GM18502 (cell line): ENCODE results near the gene MGST2.
"Not testable (repeated sequence)": the region's sequence is repeated elsewhere in the genome, so short reads cannot be mapped to it uniquely, and the experiment has no call there.

Experiments used
- ATAC-seq: cut with Tn5 transposase; IDR thresholded peaks from one replicate; pipeline ENCODE4 v1.9.1; 2021; ENCODE audit warnings: mild to moderate bottlenecking; ENCODE audit not compliant: unreplicated experiment, poor library complexity

The MGST2 gene

DNA sequence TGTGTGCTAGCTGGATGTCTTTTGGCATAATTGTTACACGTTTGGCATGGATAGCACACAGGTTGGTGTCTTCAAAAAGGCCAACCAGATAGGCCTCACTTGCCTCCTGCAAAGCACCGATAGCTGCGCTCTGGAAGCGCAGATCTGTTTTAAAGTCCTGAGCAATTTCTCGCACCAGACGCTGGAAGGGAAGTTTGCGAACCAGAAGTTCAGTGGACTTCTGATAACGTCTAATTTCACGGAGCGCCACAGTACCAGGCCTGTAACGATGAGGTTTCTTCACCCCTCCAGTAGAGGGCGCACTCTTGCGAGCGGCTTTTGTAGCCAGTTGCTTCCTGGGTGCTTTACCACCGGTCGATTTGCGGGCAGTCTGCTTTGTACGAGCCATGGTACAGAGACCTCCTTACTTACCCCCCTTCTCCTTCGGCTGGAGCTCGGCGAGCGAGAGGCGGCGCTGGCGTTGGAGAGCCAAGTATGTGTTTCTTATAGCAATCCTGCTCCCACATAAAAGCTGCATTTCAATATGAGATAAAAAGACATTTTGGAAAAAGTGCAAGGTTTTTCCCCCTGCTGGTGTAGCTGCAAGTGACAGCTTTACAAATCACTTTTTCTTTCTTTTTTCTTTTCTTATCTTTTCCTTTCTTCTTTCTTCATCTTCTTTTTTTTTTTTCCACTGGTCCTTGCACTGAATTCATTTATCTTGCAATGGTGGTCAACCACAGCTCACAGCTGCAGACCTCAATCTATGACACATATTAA is 32.7 kb downstream of the MGST2 start:
- not testable (repeated sequence) for ATAC-seq

DNA sequence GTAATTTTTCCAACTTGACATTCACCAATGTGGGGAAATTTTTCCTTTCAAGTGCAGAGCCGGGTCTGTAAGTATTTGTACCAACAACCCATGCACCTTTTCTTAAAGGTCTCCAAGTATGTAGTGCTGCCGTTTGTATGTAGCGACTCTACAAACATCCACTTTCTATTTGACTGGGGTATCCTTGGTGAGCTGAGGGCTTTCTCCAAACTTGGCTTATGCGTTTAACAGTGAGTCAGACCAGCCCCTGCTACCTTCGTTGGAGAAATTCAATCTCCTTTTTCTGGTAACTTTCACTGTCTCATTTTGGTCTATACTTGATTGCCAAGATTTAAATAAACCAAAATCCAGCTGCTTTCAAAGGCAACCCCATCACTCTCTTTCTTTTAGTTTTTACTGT is 34.9 kb downstream of the MGST2 start:
- peak; percentile 85 for ATAC-seq

DNA sequence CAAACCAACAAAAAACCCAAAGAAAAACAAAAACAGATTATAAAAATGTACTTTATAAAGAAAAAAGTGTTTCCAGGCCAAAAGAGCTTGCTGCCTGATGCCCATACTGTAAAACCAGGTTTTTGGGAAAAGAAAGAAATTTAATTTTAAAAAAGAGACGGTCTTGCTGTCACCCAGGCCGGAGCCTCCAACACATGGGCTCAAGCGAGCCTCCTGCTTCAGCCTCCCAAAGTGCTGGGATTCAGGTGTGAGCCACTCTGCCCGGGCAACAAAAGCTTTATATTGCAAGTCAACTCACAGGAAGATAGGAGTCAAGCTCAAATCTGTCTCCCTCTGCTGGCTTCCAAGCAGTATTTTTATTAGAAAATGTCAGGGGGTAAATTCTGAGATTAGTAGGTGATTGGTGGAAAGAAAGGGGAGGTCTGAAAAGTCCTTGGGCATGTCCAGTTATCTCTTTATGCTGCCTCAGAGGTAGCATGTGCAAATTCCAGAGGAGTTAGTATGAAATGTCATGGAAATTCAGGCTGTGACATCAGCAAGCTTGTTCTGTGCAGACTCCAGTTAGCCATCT is 39.4 kb downstream of the MGST2 start:
- ATAC-seq, result no peak

DNA sequence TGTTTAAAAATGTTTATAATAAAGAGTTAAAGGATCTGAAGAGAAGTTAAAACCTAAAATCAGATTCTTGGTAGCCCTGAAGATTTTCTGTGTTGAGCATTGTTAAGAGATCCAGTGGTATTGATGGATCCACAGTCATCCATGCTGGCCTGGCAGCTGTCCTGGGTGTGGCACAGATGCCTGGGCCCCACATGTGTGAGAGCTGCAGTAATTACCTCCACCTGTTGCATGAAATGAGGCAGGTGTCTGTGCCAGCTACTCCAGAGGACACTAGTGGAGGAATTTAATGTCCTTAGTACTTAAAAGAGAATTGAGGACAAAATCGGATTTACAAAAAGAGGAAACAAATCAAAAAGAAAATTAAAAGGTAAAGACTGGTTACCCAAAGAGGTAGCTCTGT is 44.0 kb downstream of the MGST2 start:
- ATAC-seq, result no peak

DNA sequence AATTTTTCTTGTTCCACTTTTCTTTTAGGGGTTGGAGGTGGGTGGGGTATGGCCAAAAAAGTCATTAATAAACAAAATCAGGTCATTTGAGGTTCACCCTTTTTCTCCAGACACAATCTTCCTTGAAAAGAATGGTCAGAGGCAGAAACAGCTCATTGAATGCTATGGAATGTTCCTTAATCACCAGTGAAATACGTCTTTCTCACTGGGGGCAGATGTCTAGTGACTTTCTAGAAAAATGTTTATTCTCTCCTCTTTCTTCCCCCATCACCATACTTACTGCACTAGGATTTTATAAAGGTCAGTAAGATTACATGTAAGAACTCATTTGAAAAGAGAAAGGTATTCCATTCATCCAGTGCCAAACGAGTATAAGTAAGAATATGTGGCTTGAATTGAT is 44.5 kb downstream of the MGST2 start:
- ATAC-seq, result no peak

DNA sequence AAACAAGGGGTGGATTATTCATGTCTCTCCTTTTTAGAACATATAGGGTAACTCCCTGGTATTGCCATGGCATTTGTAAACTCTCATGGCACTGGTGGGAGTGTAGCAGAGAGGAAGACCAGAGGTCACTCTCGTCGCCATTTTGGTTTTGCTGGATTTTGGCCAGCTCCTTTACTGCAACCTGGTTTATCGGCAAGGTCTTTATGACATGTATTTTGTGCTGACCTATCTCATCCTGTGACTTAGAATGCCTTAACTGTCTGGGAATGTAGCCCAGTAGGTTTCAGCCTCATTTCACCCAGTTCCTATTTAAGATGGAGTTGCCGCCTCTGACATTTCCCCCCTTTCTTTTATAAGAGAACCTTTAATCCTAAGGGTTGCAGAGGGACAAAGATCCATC is 45.8 kb downstream of the MGST2 start:
- ATAC-seq, result no peak

DNA sequence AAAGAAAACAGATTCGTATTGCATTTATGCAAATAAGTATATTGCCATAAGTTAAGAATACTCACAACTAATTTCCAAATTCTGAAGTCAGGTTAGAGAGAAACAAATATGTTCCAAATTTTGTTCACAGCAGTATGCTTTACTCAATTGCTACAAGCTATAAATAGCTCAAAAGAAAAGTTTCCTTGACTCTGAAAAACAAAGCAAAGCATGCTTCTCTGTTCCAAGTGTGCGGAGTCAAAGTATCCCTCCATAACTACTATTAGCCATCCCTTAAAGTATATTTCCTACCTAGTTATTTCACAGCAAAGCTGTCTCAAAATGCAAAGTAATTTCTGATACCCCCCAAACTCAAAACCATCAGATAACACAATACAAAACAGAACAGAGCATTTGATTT is 47.3 kb downstream of the MGST2 start:
- ATAC-seq, result no peak

DNA sequence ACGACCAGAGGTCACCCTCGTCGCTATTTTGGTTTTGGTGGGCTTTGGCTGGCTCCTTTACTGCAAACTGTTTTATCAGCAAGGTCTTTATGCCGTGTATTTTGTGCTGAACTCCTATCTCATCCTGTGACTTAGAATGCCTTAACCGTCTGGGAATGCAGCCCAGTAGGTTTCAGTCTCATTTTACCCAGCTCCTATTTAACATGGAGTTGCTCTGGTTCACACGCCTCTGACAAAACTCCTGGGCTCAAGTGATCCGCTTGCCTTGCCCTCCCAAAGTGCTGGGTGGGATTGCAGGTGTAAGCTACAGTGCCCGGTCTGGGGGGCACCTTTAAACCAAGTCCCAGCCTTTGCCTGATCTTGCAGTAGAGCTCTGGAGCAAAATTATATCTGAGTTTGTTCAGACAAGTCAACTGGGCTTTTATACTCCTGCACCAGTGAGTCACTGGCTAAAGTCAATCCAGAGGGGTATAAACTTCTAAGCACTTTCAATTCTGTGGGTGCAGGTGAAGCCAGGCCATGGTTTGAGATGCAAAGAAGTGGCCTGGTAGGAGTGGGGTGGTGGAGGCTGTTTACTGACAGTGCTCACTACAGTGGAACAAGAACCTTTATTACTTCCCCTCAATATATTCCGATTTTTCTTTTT is 50.2 kb downstream of the MGST2 start:
- ATAC-seq, result no peak

DNA sequence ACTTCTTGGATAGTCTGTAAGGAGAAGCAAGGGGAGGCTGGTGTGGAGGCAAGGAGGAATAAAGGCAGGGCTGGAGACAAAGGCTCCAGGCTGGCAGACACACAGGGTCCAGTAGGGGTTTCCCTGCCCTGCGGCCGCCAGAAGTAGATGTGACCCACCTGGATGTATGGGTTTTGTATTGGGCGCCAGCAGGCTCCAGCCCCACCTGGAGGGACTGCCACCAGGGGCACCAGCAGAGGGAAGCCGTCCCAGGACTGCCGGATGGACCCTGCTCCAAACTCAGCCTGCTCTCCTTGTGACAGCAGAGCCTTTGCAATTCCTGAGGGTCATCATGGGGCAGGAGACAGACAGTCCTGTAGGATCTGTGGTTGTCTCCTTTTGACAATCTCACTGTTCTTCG is 52.7 kb downstream of the MGST2 start:
- no peak for ATAC-seq

DNA sequence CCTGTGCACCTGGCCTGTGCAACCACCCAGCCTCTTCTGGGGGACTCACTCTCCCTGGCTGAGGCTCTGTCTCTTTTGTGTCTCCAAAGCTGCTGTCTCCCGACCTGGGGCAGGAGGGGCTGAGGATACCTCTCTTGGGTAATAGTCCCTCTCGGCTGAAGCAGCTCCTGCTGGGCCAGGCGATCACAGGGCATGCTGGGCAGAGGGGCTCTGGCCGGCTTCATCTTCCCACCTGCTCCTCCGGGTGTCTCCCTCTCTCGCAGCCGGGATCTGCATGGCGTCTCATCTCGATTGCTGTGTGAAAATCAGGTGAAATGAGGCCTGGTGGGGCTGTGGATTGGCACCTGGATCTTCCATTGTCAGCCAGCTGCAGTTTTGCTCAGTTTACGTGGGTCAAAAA is 53.2 kb downstream of the MGST2 start:
- ATAC-seq, result no peak

DNA sequence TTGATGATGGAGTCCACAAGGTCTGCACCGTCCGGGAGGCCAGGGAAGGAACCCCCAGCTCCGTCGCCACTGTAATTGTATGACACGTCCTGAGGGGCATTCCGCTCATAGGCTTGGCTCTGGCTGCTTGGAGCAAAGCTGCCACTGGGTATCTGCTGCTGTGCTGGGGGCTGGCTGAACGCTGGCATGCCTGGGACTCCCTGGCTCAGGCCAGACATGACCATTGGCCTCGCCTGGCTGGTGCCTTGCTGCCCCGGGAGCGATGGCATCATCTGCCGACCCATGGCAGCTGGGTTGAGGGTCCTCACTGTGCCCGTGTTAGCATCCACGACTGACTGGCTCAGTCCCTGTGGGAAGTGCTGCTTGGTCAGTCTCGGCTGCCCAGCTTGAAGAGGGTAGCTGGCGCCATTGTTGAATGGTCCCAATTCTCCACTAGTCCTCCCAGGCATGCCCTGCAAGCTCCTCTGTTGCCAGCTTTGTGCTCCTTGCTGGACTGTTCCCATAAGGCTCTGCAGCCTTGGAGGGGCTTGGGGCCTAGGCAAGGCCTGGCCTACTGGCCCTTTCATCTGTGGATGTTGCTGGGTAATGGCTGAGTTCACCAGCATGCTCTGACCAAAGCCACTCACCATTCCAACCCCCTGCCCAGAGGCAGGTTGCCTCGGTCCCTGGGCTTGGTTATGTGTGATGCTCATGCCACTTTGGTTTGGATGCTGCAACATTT is 53.9 kb downstream of the MGST2 start:
- no peak for ATAC-seq

DNA sequence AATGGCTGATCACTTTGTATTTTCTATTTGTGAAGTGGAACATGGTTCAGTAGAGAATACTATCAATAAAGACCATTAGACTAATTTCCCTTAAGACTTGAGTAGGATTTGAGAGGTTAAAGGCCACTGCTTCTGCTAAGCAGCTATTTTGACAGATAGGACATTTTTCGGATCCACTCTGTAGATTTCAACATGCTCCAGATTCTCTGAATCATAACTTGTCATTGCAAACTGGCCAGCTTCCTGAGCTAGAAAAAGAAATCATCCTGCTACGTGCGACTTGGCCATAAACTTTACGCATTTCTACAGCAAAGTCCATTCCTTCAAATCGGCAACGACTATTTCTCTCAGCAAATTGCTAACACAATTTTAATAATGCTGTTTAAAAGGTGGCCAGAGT is 55.2 kb downstream of the MGST2 start:
- no peak for ATAC-seq

DNA sequence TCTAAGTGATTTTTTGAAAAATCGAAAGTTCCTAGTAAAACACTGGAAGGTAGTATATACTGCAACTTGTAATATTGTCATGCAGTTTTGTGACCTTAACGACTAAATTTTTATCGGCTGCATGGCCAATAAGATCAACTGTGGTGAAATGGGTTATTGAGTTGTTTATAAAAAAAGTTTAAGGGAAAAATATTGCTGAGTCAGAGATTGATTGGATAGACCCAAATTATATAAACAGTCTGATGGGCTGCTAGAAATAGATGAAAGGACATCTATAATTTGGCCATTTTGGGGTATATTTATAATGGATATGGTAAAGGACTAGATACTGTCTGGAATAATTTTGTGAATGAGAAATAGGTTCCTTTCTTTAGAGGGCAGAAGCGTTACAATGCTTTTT is 56.2 kb downstream of the MGST2 start:
- ATAC-seq, result no peak

DNA sequence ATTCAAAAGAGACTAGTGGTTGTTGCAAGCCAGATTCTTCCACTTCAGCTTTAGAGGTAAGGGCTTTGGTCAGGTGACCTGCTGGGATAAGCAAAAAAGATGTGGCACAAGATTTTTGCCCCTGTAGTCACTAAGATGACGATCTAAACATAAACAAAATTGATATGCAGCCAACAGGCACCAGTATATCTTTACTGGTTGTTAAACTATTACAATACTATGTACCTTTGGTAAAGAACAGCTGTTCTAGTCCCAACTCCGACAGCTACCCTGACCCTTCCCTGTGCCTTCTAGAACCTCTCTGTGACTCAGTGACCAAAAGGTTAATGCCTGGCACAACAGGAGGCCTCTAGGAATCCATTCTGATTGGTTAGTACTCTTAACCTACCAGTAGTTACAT is 59.6 kb downstream of the MGST2 start:
- ATAC-seq, result no peak

DNA sequence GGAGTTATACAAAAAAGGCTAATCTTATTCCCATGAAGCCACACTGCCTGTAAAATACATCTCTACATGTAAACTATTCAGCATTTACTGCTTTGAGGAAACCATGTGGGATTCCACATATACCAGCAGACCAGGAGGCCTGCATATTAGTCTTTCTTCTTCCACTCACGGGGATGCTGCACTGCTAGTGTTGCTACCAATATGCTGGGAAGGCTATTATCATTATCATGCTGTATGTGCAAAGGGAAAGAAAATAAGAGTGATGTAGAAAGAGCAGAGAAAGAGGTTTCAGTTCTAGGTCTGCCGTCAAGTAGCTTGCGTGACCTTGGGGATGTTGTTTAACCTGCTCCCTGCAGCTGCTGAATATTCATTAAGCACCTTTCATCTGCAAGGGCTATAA is 61.0 kb downstream of the MGST2 start:
- ATAC-seq, result no peak

DNA sequence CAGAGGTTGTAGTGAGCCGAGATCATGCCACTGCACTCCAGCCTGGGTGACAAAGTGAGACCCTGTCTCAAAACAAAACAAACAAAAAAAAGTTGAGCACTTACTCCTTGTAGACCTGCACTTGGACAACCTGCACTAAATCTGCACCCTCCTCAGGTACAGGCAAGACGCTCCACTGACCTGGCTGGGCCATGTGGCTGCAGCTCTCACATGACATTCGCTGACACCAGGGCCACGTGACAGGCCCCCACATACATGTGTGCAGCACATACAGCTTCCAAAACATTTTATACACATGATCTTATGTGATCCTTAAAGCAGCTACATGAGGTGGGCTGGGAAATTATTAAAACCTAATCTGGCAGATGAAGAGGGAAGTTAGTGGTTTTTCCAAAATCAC is 62.5 kb downstream of the MGST2 start:
- ATAC-seq, result no peak

DNA sequence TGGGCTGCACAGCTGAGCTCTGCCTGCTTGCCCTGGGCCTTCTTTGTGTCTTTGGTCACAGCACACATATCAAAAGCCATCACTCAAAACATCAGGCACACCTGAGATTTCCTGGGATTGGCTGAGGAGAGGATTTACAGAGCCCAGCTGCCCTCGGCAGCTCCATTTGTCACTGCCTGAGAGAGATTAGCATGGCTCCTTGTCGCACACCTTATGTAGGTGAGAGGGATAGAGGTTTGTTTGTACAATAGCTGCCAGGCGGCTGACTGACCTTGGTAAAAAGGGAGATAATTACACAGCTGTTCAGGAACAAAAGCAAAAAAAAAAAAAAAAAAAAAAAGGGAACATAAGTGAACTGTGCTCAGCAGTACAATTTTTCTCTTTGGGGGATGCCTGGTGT is 63.2 kb downstream of the MGST2 start:
- no peak for ATAC-seq

DNA sequence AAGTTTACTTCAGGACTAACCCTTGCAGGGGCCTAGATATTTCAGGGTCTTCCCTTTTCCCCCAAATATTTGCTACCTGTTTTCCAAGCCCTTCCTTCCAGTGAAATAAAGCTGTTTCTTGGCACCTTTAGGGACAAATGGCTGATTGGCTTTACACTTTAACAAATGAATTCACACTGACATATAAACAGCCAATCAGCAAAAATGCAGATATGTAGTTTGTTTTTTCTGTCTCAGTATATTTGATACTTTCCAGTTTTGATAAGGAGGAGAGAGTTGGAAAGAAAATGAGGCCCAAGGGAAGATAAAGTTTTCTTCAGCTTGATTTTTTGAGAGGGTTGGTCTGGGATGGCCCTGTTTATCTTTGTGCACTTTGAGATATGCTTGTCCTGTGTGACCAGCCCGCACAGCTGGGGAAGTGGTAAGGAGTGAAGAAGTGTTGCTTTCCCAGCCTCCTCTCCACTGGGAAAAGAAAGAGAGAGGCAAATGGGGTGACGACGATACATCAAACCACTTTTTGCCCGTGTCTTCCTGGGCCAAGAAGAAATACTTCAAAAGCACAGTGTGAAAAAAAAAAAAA is 67.5 kb downstream of the MGST2 start:
- ATAC-seq, result no peak

DNA sequence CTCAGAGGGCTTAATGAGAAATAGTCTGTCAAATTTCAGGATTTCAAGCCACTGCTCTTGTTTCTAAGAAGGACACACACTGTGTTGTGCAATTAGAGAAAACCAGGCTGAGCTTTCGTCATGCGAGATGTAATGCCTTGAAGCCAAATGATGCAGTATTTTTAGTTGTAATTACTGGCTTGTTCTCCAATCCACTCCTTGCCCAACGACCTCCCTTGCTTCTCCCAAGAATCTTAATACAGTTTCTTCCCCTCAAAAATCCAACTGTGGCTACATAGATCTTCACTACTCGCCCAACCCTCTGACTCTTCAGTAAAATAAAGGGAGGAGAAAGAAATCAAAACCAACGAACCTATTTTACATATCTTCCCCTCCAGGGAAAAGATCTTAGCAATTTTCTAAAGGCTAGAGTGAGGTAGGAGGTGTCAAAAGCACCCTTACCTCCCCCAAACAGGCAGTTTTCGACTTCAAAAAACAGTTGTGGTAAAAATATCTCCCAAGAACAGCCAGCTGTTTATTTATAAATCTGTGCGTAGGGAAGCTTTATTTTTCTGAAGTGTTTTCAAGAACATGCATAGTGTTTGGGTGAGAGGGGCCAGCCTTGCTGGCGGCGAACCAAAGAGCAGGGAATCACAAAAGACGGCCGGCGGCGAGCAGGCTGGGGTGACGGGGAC is 68.7 kb downstream of the MGST2 start:
- ATAC-seq, result no peak

DNA sequence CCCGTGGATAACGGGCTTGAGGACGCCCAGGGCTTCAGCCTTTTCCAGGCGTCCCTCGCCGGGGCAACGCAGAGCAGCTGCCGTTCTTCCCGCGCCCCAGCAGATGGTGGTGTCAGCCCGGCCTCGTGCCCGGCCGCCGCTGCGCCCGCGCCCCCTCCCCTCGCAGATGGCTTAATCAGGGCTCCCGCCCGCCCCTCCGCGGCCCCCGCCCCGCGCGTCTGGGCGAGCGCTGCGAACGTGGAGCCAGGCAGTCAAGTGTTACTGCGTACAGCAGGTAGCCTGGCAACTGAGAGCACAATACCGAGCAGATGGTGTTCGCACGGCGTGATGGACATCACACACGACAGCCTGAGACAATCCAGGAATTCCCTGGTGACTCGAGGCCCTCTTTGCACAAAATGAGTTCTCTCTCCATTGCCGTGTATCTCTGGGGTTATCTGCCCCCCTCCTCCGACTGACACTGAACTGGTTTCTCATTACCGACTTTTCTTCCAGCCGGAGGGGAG is 69.3 kb downstream of the MGST2 start:
- peak; percentile 77 for ATAC-seq
